Mesothelial cell of epicardium (in vitro differentiated cells): ENCODE results near the gene NR3C2. TPM values are rescaled to one million over a fixed set of nuclear protein-coding genes. Genes with fewer than 3 reads are reported as not detected.

ENCODE experiments used
- DNase-seq, 2 experiments: peaks; one replicate each; pipeline ENCODE4 v3.0.0; 2021; ENCODE audit warnings: low spot score in 2 of 2; ENCODE audit not compliant: unreplicated experiment in 2 of 2
- H3K27ac Mint-ChIP-seq: 2 replicates; pipeline ENCODE4 v1.8.0; 2021; ENCODE audit warnings: mixed read lengths
- H3K27me3 Mint-ChIP-seq: 2 replicates; pipeline ENCODE4 v1.8.0; 2021; ENCODE audit warnings: low read depth, mixed read lengths
- H3K36me3 Mint-ChIP-seq: 2 replicates; pipeline ENCODE4 v1.8.0; 2021; ENCODE audit warnings: mixed read lengths
- H3K4me1 Mint-ChIP-seq: 2 replicates; pipeline ENCODE4 v1.8.0; 2021; ENCODE audit warnings: mixed read lengths
- H3K4me3 Mint-ChIP-seq: 2 replicates; pipeline ENCODE4 v1.8.0; 2021; ENCODE audit warnings: mild to moderate bottlenecking, moderate library complexity, mixed read lengths
- H3K9me3 Mint-ChIP-seq: 2 replicates; pipeline ENCODE4 v1.8.0; 2021; ENCODE audit warnings: mixed read lengths
- CTCF ChIP-seq: fragments of 200-600 bp; sonication (generic); IDR thresholded peaks from one replicate; pipeline ENCODE4 v1.5.0; 2021; ENCODE audit warnings: antibody characterized with exemption; ENCODE audit not compliant: unreplicated experiment
- total RNA-seq: library from RNA; stranded (reverse); gene quantifications from 3 replicates; pipeline ENCODE4 v1.2.1, GENCODE V29; 2021

Gene NR3C2
- total RNA-seq, 1 donor from 2014 or later, result 5.2 TPM

DNA sequence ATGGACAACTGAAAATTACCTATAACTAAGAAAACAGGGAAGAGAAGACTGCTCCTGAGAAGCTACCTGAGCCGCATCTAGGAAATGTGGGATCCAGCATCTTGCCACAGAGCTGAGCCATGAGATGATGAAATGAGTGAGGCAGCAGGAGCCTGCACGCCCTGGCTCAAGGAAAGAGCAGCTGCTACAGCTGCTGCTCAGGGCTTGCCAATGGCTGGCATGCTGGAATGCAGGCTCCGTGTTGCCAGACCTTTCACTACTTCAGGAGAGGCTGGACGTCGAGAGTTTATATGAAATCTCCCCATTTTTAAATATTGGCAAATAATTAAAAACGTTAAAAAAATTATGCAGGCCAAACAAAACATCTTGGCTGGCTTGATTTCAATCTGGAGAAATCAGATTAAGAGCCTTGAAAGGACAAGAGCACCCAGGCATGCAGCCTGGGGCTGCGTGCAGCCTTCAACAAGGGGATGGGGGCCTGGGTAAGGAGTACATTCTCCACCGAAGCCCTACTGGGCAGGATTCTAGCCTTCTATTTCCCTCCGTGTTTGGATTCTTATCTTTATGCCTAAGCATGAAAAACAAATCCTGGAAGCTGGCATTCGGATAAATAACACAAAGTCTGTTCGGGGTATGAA lies 227.6 kb downstream of the NR3C2 start:
- Mint-ChIP-seq H3K4me1 (peaks cover 18% of the 10 kb centered on the region), H3K4me3 (no peak overlapping the region), H3K9me3 (peaks cover 10% of the 10 kb centered on the region), H3K27ac (no peak overlapping the region), H3K36me3 (no peaks in the 10 kb centered on the region), H3K27me3 (peaks cover 2% of the 10 kb centered on the region)
- TF ChIP-seq CTCF, result no peak
- DNase-seq, result no peak

GRCh38 chr4:148211533-148211932 lies 230.7 kb downstream of the NR3C2 start:
- H3K36me3 Mint-ChIP-seq, result no peaks in the 10 kb centered on the region
- H3K9me3 Mint-ChIP-seq, result no peaks in the 10 kb centered on the region
- H3K4me1 Mint-ChIP-seq, result peaks cover 18% of the 10 kb centered on the region
- H3K4me3 Mint-ChIP-seq, result no peak overlapping the region
- H3K27me3 Mint-ChIP-seq, result peaks cover 3% of the 10 kb centered on the region
- TF ChIP-seq CTCF, result no peak
- H3K27ac Mint-ChIP-seq, result no peak overlapping the region
- no peak for DNase-seq

DNA sequence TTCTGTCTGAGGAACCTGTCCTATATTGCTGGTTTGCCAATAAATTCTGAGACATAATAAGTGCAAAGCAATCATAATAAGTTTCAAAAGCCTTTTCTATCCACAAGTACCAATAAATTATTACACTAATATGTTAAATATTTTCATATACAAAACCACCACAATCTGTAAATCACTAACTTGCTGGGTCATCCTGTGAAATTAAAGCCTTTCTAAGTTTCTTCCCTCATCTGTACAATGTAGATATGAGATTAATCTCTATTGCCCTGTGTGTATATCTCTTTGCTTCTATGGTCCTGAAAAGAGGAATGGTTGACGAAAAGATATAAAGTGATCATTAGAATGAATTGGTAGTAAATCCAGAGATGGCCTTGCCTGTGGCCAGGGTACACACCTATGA lies 231.6 kb downstream of the NR3C2 start:
- no peak for DNase-seq
- Mint-ChIP-seq H3K4me1 (peaks cover 18% of the 10 kb centered on the region), H3K9me3 (no peaks in the 10 kb centered on the region), H3K27ac (no peak overlapping the region), H3K4me3 (no peak overlapping the region), H3K36me3 (no peaks in the 10 kb centered on the region), H3K27me3 (peaks cover 5% of the 10 kb centered on the region)
- no peak for TF ChIP-seq CTCF

DNA sequence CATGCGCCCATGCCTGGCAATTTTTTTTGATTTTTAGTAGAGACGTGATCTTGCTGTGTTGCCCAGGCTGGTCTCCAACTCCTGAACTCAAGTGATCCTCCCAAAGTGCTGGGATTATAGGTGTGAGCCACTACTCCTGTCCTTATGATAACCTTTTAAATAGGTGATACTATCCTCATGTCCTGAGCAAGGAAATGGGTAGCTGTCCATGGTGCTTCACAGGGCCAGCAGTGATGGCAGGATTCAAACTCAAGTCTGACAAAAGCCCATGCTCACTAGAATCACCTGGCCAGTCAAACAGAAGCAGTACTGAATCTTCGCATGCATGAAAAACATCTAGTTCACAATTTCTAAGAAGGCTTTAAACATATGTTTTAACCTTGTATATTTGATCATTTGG lies 235.1 kb downstream of the NR3C2 start:
- DNase-seq, result no peak
- Mint-ChIP-seq H3K27me3 (peaks cover 8% of the 10 kb centered on the region), H3K4me3 (no peak overlapping the region), H3K36me3 (no peaks in the 10 kb centered on the region), H3K9me3 (no peaks in the 10 kb centered on the region), H3K4me1 (peaks cover 18% of the 10 kb centered on the region), H3K27ac (no peak overlapping the region)
- no peak for TF ChIP-seq CTCF

- no peak for DNase-seq
- Mint-ChIP-seq H3K27ac (no peak overlapping the region), H3K36me3 (no peaks in the 10 kb centered on the region), H3K4me1 (peaks cover 8% of the 10 kb centered on the region), H3K27me3 (peaks cover 8% of the 10 kb centered on the region), H3K9me3 (no peaks in the 10 kb centered on the region), H3K4me3 (no peak overlapping the region)
- TF ChIP-seq CTCF, result no peak
Observed at GRCh38 chr4:148205476-148205875, 236.7 kb downstream of the NR3C2 start.

DNA sequence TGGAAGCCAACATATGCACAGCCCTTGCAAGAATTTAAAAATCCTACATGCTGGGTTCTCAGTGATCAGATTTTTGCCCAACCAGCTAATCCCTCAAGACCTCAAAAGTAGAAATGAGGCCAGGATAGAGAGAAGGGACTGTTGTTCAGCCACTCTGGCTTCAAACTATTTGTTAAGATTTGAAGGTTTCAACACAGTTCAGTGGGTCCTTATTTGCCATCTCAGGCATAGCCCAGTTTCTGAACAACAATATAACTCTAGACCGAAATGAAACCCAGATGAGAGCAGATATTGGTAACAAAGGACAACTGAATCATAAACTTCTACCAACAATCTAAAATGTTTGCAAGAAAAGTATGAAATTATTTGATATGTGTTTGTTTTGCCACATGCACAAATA lies 237.3 kb downstream of the NR3C2 start:
- peaks cover 8% of the 10 kb centered on the region for H3K4me1 Mint-ChIP-seq
- H3K27ac Mint-ChIP-seq, result no peak overlapping the region
- no peak for DNase-seq
- TF ChIP-seq CTCF, result no peak
- H3K4me3 Mint-ChIP-seq, result no peak overlapping the region
- no peaks in the 10 kb centered on the region for H3K9me3 Mint-ChIP-seq
- H3K36me3 Mint-ChIP-seq, result no peaks in the 10 kb centered on the region
- peaks cover 8% of the 10 kb centered on the region for H3K27me3 Mint-ChIP-seq
